ENCODE results near the gene GAPVD1.

- TF ChIP-seq ZFX (IDR thresholded peaks at IDR 0.05), result no peak
- peak; percentile 21 for TF ChIP-seq CTCF (conservative IDR thresholded peaks at IDR 0.05)
Measured at GRCh38 chr9:125255781-125256391, 5.7 kb upstream of the GAPVD1 start.
